ENCODE data around the gene FLNC. TPM values are rescaled to one million over a fixed set of nuclear protein-coding genes. Genes with fewer than 3 reads are reported as not detected.

FLNC gene
- total and polyA plus RNA-seq, 11 donors, result 399 to 3,687 (median 1,170) TPM

DNA sequence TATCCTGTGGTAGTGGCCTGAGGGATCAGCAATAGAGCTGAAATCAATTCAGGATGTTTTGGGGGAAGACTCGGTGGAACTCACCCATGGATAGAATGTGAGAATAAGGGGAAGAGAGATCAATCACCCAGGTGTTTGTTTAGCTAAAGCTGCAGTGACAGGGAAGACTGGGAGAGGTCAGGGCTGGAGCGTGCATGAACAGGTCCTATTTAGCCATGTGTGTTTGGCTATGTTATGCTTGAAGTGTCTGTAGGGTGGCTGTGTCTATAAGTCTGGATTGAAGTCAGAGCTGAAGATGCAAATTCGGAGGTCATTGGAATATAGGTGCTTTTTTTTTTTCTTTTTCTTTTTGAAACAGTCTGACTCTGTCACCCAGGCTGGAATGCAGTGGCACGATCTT is 37.0 kb downstream of the FLNC start:
- H3K27ac ChIP-seq, result no peak overlapping the region
- no peak overlapping the region for H3K4me3 ChIP-seq
- intact Hi-C loops (cut with DNase I), result loop anchor here in 6 of 10 donors (5.0 to 10.0 kb wide), 6 partner anchors 35 to 205 kb away; partner anchors contain the start of genes CCDC136 (in 2 of the 6) and FLNC (in 1 of the 6)
- DNase-seq, result no peak
- H3K36me3 ChIP-seq, result peaks cover 0 to 18% (median 12%) of the 10 kb centered on the region in 9 donors
- H3K9me3 ChIP-seq, result no peaks in the 10 kb centered on the region
- no peak for ATAC-seq
- peaks cover 0 to 16% (median 0%) of the 10 kb centered on the region in 9 donors for H3K27me3 ChIP-seq
- 93 to 95% (median 93%) methylated on average over 4 of the region's 4 CpGs for WGBS, 4 donors
- no peak for TF ChIP-seq POLR2A (IDR thresholded peaks at IDR 0.05)
- TF ChIP-seq, protein P1, sequence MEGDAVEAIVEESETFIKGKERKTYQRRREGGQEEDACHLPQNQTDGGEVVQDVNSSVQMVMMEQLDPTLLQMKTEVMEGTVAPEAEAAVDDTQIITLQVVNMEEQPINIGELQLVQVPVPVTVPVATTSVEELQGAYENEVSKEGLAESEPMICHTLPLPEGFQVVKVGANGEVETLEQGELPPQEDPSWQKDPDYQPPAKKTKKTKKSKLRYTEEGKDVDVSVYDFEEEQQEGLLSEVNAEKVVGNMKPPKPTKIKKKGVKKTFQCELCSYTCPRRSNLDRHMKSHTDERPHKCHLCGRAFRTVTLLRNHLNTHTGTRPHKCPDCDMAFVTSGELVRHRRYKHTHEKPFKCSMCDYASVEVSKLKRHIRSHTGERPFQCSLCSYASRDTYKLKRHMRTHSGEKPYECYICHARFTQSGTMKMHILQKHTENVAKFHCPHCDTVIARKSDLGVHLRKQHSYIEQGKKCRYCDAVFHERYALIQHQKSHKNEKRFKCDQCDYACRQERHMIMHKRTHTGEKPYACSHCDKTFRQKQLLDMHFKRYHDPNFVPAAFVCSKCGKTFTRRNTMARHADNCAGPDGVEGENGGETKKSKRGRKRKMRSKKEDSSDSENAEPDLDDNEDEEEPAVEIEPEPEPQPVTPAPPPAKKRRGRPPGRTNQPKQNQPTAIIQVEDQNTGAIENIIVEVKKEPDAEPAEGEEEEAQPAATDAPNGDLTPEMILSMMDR (IDR thresholded peaks at IDR 0.05), result no peak
- H3K4me1 ChIP-seq, result peaks cover 0 to 35% (median 22%) of the 10 kb centered on the region in 12 donors

GRCh38 chr7:128867842-128868623 is 37.8 kb downstream of the FLNC start:
- Histone ChIP-seq H3K4me3 (no peak overlapping the region), H3K4me1 (peaks cover 0 to 33% (median 19%) of the 10 kb centered on the region in 12 donors)

DNA sequence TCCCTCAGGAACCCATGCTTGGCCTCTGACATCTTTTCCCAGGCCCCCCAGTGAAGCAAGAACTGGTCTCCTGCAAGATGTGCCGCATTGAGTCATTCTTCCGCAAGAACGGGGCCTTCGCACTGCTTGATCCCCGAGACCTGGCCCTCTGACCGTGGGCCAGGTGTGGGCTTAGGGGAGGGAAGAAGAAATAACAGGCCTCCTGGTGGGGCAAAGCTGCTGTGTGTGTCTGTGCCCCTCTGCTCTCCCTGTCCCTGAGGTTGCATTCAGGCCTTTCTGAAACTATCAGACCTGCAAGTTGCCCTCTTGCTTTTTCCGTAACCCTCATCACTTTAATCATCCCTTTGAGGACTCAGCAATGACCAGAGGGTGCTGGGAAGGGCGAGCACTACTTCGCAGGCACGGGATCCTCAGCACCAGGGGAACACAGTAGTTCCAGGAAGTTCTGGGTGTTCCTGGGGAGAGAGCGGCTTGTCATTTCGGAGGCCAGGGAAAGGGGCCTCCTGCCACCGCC is 38.5 kb downstream of the FLNC start:
- Histone ChIP-seq H3K27me3 (peaks cover 0 to 16% (median 0%) of the 10 kb centered on the region in 9 donors), H3K27ac (peak overlapping the region in 3 of 12 donors; percentile 15 to 55 (median 38)), H3K4me1 (peaks cover 0 to 28% (median 15%) of the 10 kb centered on the region in 12 donors), H3K9me3 (no peaks in the 10 kb centered on the region), H3K36me3 (peaks cover 0 to 18% (median 12%) of the 10 kb centered on the region in 9 donors), H3K4me3 (peak overlapping the region; percentile 45 to 70 (median 63))
- DNase-seq, result no peak
- 48 to 66% (median 51%) methylated on average over 8 to 13 of the region's 13 CpGs for WGBS, 4 donors
- intact Hi-C loops (cut with DNase I), result loop anchor here in 6 of 10 donors (5.0 to 10.0 kb wide), 6 partner anchors 36 to 206 kb away; partner anchors contain the start of genes CCDC136 (in 2 of the 6) and FLNC (in 1 of the 6)
- TF ChIP-seq POLR2A (IDR thresholded peaks at IDR 0.05), result no peak
- TF ChIP-seq, protein P1 (IDR thresholded peaks at IDR 0.05), result no peak
- ATAC-seq, result peak in 2 of 4 donors; percentile 0 to 3

More at GRCh38 chr7:128867842-128868623, 37.8 kb downstream of the FLNC start:
- TF ChIP-seq POLR2A (IDR thresholded peaks at IDR 0.05), result no peak
- TF ChIP-seq, protein P1 (IDR thresholded peaks at IDR 0.05), result no peak
- ATAC-seq, result no peak
- WGBS, 4 donors, result 72 to 75% (median 75%) methylated on average over 11 of the region's 11 CpGs
- H3K27me3 ChIP-seq, result peaks cover 0 to 16% (median 0%) of the 10 kb centered on the region in 9 donors
- intact Hi-C loops (cut with DNase I), result loop anchor here in 6 of 10 donors (5.0 to 10.0 kb wide), 6 partner anchors 36 to 206 kb away; partner anchors contain the start of genes CCDC136 (in 2 of the 6) and FLNC (in 1 of the 6)
- no peak for DNase-seq
- no peak overlapping the region for H3K27ac ChIP-seq
- H3K9me3 ChIP-seq, result no peaks in the 10 kb centered on the region
- H3K36me3 ChIP-seq, result peaks cover 0 to 18% (median 12%) of the 10 kb centered on the region in 9 donors

Data from heart left ventricle (tissue), 16 donors.